Panc1 (cell line): ENCODE results near the gene ZNF700.

Experiments used
- SIN3A ChIP-seq: IDR thresholded peaks from 2 replicates; pipeline ENCODE4 v1.6.1; 2012; ENCODE audit warnings: low read depth, mild to moderate bottlenecking, low read length, moderate library complexity, borderline replicate concordance; ENCODE audit not compliant: insufficient read depth
- TF ChIP-seq, protein P1 (sequence below): fragments of 450-650 bp; IDR thresholded peaks from 2 replicates; pipeline ENCODE4 v1.5.1; 2017; ENCODE audit warnings: mild to moderate bottlenecking
- TF ChIP-seq, protein P2 (sequence below), 2 experiments: IDR thresholded peaks; 2 replicates each; pipeline ENCODE4 v1.6.1; 2011 to 2012; ENCODE audit warnings: low read depth in 2 of 2, control low read depth in 1 of 2, low read length in 1 of 2, mild to moderate bottlenecking in 1 of 2, moderate library complexity in 1 of 2; ENCODE audit not compliant: insufficient read depth in 1 of 2

DNA sequence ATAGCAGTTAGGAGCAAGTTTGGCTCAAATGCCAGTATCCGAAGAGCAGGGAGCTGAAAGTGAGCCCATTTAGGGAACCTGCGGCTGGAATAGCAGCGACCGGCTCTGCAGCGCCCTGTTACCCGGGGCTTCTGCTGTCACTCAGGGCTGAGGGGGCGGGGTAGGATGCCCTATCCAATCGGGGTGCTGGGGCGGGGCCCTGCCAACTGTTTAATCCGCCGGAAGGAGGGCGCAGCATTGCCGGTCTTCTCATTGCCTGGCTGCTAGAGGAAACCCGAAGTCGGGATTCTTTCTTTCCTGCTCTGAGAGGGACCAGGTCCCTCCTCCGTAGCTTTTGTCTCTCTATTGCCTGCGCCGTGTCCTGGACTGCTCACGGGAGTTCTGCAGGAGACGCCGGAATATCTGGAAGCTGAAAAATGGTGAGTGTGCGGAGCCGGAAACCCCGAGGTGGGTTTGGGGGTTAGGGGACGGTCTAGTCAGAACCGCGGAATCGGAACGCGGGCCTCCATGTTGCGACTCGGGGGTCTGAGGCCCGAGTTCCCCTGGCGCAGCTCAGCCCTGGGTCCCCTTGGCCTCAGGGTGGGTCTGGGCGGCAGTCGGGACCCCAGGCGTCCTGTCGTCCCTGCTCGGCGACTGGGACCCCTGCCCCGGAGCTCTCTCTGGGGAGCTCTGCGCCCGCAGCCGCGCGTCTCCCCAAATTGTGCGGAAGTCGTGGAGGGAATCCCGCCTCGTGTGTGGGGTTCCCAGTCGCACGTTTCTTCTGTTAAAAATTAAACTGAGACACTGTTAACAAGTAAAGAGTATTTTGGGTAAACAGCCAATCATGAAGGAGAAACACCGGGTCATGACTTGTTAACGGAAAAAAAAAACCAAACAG, 62.7 kb downstream of the ZNF700 start:
- TF ChIP-seq, protein P1, sequence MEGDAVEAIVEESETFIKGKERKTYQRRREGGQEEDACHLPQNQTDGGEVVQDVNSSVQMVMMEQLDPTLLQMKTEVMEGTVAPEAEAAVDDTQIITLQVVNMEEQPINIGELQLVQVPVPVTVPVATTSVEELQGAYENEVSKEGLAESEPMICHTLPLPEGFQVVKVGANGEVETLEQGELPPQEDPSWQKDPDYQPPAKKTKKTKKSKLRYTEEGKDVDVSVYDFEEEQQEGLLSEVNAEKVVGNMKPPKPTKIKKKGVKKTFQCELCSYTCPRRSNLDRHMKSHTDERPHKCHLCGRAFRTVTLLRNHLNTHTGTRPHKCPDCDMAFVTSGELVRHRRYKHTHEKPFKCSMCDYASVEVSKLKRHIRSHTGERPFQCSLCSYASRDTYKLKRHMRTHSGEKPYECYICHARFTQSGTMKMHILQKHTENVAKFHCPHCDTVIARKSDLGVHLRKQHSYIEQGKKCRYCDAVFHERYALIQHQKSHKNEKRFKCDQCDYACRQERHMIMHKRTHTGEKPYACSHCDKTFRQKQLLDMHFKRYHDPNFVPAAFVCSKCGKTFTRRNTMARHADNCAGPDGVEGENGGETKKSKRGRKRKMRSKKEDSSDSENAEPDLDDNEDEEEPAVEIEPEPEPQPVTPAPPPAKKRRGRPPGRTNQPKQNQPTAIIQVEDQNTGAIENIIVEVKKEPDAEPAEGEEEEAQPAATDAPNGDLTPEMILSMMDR: no peak
- TF ChIP-seq SIN3A: 0 out of 2 replicates have a peak, but pooled peaks have one; percentile 74
- TF ChIP-seq, protein P2, sequence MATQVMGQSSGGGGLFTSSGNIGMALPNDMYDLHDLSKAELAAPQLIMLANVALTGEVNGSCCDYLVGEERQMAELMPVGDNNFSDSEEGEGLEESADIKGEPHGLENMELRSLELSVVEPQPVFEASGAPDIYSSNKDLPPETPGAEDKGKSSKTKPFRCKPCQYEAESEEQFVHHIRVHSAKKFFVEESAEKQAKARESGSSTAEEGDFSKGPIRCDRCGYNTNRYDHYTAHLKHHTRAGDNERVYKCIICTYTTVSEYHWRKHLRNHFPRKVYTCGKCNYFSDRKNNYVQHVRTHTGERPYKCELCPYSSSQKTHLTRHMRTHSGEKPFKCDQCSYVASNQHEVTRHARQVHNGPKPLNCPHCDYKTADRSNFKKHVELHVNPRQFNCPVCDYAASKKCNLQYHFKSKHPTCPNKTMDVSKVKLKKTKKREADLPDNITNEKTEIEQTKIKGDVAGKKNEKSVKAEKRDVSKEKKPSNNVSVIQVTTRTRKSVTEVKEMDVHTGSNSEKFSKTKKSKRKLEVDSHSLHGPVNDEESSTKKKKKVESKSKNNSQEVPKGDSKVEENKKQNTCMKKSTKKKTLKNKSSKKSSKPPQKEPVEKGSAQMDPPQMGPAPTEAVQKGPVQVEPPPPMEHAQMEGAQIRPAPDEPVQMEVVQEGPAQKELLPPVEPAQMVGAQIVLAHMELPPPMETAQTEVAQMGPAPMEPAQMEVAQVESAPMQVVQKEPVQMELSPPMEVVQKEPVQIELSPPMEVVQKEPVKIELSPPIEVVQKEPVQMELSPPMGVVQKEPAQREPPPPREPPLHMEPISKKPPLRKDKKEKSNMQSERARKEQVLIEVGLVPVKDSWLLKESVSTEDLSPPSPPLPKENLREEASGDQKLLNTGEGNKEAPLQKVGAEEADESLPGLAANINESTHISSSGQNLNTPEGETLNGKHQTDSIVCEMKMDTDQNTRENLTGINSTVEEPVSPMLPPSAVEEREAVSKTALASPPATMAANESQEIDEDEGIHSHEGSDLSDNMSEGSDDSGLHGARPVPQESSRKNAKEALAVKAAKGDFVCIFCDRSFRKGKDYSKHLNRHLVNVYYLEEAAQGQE (IDR thresholded peaks at IDR 0.05; ENCODE audit: insufficient read depth in 1 of 2, low read depth in 2 of 2, low read length in 1 of 2): no peak
